Measurements from ENCODE around the gene MERTK.
"Not testable (repeated sequence)": the region's sequence is repeated elsewhere in the genome, so short reads cannot be mapped to it uniquely, and the experiment has no call there.

Gene MERTK

DNA sequence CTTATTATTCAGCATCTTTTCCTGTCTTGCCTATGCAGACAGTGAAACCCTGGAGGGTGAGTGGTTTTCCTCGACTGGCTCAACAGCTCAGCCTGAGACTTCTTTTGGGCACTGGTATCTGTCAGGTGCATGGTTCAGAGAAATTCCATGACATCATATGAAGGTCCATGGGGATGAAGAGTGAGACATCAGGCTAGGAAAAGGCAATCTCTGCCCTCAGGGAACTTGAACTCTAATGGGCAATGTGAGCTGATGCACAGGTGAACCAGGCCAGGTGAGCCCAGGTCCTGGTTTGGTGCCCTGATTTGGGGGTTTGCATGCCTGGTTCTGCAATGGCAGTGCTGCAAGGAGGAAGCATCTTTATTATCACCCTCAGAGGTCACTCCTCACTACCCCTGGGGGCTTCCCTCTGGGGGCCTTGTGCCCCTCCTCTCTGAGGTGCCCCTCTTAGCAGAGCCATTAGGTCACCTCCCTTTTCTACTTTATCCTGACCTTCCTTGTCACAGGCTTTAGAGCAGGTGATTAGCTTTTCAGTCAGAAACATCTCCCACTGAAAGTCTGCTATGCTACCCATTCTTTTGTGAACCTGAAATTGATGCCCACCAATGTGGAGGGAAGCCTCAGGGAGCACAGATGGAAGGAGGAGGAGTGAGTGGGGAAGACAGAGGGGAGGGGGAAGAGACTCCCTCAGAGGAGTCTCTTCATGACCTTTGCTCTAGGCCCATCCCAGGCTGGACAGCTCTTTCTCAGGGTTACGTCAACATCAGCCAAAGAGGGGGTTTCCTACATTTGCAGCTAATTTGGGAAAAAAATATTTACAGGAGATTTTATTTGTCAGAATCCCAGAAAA is 47.3 kb downstream of the MERTK start:
- no peak for DNase-seq (ENCODE audit: low read depth in 2 of 2)

GRCh38 chr2:111946294-111947114 is 48.1 kb downstream of the MERTK start:
- no peak for DNase-seq (ENCODE audit: low read depth in 2 of 2)

- no peak for DNase-seq (ENCODE audit: low read depth in 2 of 2)
These were observed 48.8 kb downstream of the MERTK start for GRCh38 chr2:111947219-111947618.

- DNase-seq (ENCODE audit: low read depth in 2 of 2), result no peak
These were observed 50.4 kb downstream of the MERTK start for GRCh38 chr2:111948832-111949231.

GRCh38 chr2:111950236-111950635 is 51.8 kb downstream of the MERTK start:
- DNase-seq (ENCODE audit: low read depth in 2 of 2), result no peak

GRCh38 chr2:111951486-111951885 is 53.1 kb downstream of the MERTK start:
- DNase-seq (ENCODE audit: low read depth in 2 of 2), result no peak

GRCh38 chr2:111952871-111953452 is 54.6 kb downstream of the MERTK start:
- no peak for DNase-seq (ENCODE audit: low read depth in 2 of 2)

- DNase-seq (ENCODE audit: low read depth in 2 of 2), result no peak
These were observed 56.4 kb downstream of the MERTK start for GRCh38 chr2:111954602-111955332.

- DNase-seq (ENCODE audit: low read depth in 2 of 2), result no peak
These were observed 59.5 kb downstream of the MERTK start for GRCh38 chr2:111957872-111958354.

DNA sequence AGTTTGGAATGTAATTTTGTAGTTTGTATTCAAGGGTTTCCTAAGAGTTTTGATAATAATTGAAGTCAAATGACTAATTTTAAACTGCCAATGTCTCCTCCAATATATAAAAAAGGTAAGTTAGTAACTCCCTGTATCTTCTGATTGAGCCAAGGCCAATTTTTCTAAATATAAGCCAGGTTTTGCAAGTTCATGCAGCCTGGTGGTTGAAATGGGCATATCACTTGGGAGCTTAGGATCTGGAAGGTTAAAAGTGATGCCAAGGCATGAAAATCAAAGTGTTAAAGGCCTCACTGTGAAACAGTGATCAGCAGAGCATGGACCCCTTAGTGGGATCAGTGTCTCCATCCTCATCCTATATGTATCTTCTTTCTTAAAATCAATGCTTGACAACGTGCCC is 60.5 kb downstream of the MERTK start:
- DNase-seq (ENCODE audit: low read depth in 2 of 2), result no peak

DNA sequence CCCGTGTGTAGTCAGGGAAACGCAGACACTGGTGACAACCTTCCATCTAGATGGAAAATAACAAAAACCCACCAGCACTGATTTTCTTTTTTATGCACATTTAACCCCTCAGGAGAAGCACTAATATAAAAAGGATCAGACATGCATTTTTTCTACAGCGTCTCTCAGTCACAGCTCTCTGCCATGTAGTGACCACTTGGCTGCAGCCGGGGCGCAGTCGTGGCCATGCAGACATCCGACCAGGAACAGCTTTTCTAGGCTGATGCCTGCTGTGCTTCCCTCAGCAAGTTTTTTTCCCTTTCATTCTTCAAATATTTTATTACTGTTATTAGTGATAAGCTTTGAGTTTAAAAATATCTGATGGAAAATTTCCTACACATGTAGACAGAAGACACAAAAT is 63.3 kb downstream of the MERTK start:
- no peak for DNase-seq (ENCODE audit: low read depth in 2 of 2)

- not testable (repeated sequence) for DNase-seq (ENCODE audit: low read depth in 2 of 2)
These were observed 64.7 kb downstream of the MERTK start for GRCh38 chr2:111963086-111963485.

- DNase-seq (ENCODE audit: low read depth in 2 of 2), result not testable (repeated sequence)
These were observed 65.1 kb downstream of the MERTK start for GRCh38 chr2:111963508-111963907.

DNA sequence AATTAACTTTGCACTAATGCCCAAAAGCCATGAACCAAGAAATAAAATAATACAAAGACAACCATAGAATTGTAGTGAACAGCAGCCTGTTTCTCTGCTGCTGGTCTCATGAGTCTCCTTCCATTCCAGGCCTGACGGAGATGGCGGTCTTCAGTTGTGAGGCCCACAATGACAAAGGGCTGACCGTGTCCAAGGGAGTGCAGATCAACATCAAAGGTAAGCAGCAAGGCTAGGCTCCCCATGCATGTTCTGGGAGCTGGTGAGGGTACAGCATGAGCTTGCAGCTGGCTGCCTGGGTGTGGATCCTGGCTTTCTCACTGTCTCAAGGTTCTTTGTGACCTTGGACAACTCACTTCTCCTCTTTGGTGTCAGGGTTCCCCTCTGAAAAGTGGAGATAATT is 66.7 kb downstream of the MERTK start:
- no peak for DNase-seq (ENCODE audit: low read depth in 2 of 2)

DNA sequence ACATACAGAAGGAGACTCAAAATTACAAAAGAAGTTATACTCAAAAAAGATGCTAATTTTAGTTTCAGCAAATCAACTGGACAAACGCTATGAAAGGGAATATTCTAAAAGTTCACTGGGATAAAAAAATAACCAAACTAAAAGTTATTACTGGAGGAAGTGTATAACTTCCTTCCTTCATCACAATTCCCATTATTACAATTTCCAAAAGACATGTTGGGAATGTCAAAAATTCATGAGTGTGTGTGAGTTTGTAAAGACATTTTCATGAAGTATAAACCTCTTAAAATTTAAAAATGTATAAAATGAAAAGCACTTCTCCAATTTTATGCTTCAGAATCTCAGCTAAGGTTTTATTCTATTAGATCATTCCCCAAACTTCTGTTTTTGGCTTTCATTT is 67.8 kb downstream of the MERTK start:
- no peak for DNase-seq (ENCODE audit: low read depth in 2 of 2)

DNA sequence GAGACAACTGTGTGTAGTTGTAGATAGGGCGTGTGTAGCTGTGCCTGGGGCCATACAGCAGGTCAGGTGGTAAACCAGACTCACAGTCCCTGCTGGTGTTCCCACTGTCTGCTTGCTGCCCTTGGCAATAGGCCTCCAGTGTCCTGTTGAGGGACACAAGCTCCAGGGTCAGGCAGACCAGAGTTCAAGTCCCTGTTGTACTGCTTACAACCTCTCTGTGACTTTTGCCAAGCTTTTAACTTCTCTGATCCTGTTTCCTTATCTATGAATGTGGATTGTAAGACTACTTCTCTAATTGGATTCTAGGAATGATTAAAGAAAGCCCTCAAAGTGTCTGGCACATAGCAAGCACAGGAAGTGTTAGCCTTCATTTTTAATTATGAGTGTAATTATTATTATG is 68.6 kb downstream of the MERTK start:
- no peak for DNase-seq (ENCODE audit: low read depth in 2 of 2)

DNA sequence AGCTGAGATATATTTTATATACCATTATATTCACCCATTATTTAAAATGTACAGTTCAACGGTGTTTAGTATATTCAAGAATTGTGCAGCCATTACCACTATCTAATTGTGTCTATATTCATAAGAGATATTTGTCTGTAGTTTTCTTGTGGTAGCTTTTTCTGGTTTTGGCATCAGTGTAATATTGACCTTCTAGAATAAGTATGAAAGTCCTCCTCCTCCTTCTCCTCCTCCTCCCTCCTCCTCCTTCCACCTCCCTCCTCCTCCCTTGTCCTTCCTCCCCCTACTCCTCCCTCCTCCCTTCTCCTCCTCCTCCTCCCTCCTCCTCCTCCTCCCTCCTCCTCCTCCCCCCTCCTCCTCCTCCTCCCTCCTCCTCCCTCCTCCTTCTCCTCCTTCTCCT is 72.0 kb downstream of the MERTK start:
- no peak for DNase-seq (ENCODE audit: low read depth in 2 of 2)

- DNase-seq (ENCODE audit: low read depth in 2 of 2), result no peak
These were observed 74.7 kb downstream of the MERTK start for GRCh38 chr2:111972955-111973565.

DNA sequence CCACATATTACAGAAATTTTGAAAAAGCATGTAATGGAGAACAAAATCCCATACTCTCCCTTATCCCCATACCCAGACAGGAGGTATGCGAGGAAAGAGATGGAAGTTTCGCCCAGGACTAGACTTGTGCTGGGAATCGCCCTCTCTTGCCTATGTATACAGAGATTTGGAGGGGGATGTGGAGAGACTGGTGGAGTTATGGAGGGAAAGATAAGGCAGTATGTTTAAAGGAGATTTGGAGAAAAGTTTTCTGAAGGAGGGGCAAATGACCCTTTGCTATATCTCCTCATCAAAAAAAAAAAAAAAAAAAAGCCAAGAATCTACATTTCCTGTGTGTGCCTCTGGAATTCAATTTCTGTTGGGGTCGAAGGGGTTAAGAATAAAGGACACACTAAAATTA is 75.3 kb downstream of the MERTK start:
- DNase-seq (ENCODE audit: low read depth in 2 of 2), result no peak

DNA sequence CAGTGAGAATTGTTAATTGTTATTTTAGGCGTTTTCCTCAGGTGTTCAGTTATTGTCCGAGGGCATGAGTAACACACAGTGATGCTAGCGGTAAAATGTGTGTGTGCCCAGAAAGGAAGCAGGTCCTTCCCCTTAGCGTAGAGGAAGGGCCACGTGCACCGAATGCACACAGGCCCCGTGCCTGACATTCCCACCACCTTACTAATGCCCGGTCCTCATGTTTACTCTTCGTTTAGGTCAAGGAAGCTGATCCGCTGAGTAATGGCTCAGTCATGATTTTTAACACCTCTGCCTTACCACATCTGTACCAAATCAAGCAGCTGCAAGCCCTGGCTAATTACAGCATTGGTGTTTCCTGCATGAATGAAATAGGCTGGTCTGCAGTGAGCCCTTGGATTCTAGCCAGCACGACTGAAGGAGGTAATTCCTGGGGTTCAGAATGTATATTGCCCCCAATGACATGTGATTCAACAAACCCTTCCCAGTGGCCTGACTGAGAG is 76.7 kb downstream of the MERTK start:
- no peak for DNase-seq (ENCODE audit: low read depth in 2 of 2)

DNA sequence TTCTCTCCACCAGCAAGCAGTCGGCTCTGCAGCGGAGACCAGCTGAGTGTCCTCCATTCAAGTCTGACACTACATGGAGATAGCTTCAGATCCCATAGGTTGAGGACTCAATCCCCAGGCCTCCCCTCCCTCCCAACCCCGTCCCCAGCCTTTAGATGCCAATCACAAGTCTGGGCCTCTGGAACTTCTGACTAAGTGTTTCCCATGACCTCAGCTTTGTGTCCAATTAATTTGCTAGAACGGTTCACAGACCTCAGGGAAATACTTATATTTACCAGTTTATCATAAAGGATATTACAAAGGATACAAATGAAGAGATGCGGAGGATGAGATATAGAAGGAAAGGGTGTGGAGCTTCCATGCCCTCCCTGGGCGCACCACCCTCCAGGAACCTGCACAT is 77.4 kb downstream of the MERTK start:
- DNase-seq (ENCODE audit: low read depth in 2 of 2), result no peak

Data from stimulated activated CD4-positive, alpha-beta T cell treated with anti-CD3 and anti-CD28 coated beads, Interleukin-12 subunit alpha, Interleukin-12 subunit beta, amount 100 ng/mL, for 24 hours (primary cell).